ENCODE data around the gene KDM2A.

DNA sequence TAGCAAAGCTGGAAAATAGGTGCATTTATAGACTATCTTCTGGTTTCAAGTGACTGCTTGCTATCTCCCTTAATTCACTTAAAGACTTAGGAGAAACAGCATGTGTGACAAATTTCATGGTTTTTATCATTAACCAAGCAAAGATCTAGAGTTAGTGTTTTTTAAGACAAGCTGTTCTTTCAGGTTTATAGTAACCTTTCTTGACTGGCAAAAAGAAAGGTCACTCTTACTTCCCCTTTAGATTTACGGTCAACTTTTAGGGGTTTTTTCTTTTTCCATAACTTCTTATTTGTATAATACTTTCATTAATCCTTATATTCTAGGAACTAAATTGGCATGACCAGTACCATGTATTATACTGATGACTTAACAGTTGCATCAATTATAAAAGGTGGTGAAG, 46.6 kb downstream of the KDM2A start:
- TF ChIP-seq, protein P1, sequence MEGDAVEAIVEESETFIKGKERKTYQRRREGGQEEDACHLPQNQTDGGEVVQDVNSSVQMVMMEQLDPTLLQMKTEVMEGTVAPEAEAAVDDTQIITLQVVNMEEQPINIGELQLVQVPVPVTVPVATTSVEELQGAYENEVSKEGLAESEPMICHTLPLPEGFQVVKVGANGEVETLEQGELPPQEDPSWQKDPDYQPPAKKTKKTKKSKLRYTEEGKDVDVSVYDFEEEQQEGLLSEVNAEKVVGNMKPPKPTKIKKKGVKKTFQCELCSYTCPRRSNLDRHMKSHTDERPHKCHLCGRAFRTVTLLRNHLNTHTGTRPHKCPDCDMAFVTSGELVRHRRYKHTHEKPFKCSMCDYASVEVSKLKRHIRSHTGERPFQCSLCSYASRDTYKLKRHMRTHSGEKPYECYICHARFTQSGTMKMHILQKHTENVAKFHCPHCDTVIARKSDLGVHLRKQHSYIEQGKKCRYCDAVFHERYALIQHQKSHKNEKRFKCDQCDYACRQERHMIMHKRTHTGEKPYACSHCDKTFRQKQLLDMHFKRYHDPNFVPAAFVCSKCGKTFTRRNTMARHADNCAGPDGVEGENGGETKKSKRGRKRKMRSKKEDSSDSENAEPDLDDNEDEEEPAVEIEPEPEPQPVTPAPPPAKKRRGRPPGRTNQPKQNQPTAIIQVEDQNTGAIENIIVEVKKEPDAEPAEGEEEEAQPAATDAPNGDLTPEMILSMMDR (tag by site-specific recombination; IDR thresholded peaks at IDR 0.05): no peak
- TF ChIP-seq ZNF274 (IDR thresholded peaks at IDR 0.05; ENCODE audit: low read length) (no peak), ZNF274 (tag by site-specific recombination; IDR thresholded peaks at IDR 0.05; ENCODE audit: borderline replicate concordance) (no peak), ZNF433 (tag by site-specific recombination; IDR thresholded peaks at IDR 0.05; ENCODE audit: low read depth) (no peak), WT1 (tag by site-specific recombination; IDR thresholded peaks at IDR 0.05) (no peak)
- TF ChIP-seq, protein P2, sequence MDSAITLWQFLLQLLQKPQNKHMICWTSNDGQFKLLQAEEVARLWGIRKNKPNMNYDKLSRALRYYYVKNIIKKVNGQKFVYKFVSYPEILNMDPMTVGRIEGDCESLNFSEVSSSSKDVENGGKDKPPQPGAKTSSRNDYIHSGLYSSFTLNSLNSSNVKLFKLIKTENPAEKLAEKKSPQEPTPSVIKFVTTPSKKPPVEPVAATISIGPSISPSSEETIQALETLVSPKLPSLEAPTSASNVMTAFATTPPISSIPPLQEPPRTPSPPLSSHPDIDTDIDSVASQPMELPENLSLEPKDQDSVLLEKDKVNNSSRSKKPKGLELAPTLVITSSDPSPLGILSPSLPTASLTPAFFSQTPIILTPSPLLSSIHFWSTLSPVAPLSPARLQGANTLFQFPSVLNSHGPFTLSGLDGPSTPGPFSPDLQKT (IDR thresholded peaks at IDR 0.05; ENCODE audit: borderline replicate concordance, low read depth, low read length): no peak
- TF ChIP-seq, protein P3, sequence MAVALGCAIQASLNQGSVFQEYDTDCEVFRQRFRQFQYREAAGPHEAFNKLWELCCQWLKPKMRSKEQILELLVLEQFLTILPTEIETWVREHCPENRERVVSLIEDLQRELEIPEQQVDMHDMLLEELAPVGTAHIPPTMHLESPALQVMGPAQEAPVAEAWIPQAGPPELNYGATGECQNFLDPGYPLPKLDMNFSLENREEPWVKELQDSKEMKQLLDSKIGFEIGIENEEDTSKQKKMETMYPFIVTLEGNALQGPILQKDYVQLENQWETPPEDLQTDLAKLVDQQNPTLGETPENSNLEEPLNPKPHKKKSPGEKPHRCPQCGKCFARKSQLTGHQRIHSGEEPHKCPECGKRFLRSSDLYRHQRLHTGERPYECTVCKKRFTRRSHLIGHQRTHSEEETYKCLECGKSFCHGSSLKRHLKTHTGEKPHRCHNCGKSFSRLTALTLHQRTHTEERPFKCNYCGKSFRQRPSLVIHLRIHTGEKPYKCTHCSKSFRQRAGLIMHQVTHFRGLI (tag by site-specific recombination; IDR thresholded peaks at IDR 0.05): no peak
